AG10803 (cell line): ENCODE measurements around the gene WDFY4.

Source experiments
- DNase-seq: peaks from one replicate; pipeline ENCODE4 v3.0.0; 2010; ENCODE audit warnings: low read depth
- H3K4me3 ChIP-seq: 2 replicates; pipeline ENCODE4 v1.5.1; 2011; ENCODE audit warnings: mild to moderate bottlenecking, low read length, control low read depth
- CTCF ChIP-seq: conservative IDR thresholded peaks from 2 replicates; pipeline ENCODE4 v1.5.1; 2011; ENCODE audit warnings: mild to moderate bottlenecking, low read length, control low read depth, inconsistent platforms

Gene WDFY4

GRCh38 chr10:48896756-48897440 lies 212.2 kb downstream of the WDFY4 start:
- DNase-seq: peak; percentile 41
- H3K4me3 ChIP-seq: no peak overlapping the region
- no peak for TF ChIP-seq CTCF

GRCh38 chr10:48897441-48897790 lies 212.7 kb downstream of the WDFY4 start:
- no peak for TF ChIP-seq CTCF
- no peak overlapping the region for H3K4me3 ChIP-seq
- no peak for DNase-seq

- TF ChIP-seq CTCF: no peak
- H3K4me3 ChIP-seq: no peak overlapping the region
- no peak for DNase-seq
These were observed 213.8 kb downstream of the WDFY4 start for GRCh38 chr10:48898426-48898825.

GRCh38 chr10:48899781-48900180 lies 215.1 kb downstream of the WDFY4 start:
- TF ChIP-seq CTCF: no peak
- H3K4me3 ChIP-seq: no peak overlapping the region
- no peak for DNase-seq

GRCh38 chr10:48900371-48900801 lies 215.7 kb downstream of the WDFY4 start:
- DNase-seq: no peak
- H3K4me3 ChIP-seq: no peak overlapping the region
- TF ChIP-seq CTCF: no peak

- H3K4me3 ChIP-seq: no peak overlapping the region
- DNase-seq: no peak
- no peak for TF ChIP-seq CTCF
These were observed 216.6 kb downstream of the WDFY4 start for GRCh38 chr10:48901319-48901718.

- no peak for DNase-seq
- no peak for TF ChIP-seq CTCF
- no peak overlapping the region for H3K4me3 ChIP-seq
These were observed 217.4 kb downstream of the WDFY4 start for GRCh38 chr10:48902096-48902495.
